Measurements from ENCODE around the gene CA4.
"Not testable (repeated sequence)": the region's sequence is repeated elsewhere in the genome, so short reads cannot be mapped to it uniquely, and the experiment has no call there.

Gene CA4

GRCh38 chr17:60156746-60157145 lies 7.0 kb downstream of the CA4 start:
- no peak for DNase-seq

- no peak for DNase-seq
These were observed 7.8 kb downstream of the CA4 start for GRCh38 chr17:60157487-60158040.

- DNase-seq: no peak
These were observed 9.1 kb downstream of the CA4 start for GRCh38 chr17:60158751-60159478.

- no peak for DNase-seq
These were observed 9.7 kb downstream of the CA4 start for GRCh38 chr17:60159479-60159866.

GRCh38 chr17:60160829-60161501 lies 11.2 kb downstream of the CA4 start:
- DNase-seq: peak in 1 of 2 donors; percentile 39

- DNase-seq: no peak
These were observed 12.0 kb downstream of the CA4 start for GRCh38 chr17:60161598-60162330.

- DNase-seq: no peak
These were observed 13.5 kb downstream of the CA4 start for GRCh38 chr17:60163108-60163784.

GRCh38 chr17:60164164-60164563 lies 14.4 kb downstream of the CA4 start:
- no peak for DNase-seq

GRCh38 chr17:60164697-60165096 lies 14.9 kb downstream of the CA4 start:
- DNase-seq: no peak

- DNase-seq: no peak
These were observed 15.4 kb downstream of the CA4 start for GRCh38 chr17:60165223-60165622.

- no peak for DNase-seq
These were observed 16.2 kb downstream of the CA4 start for GRCh38 chr17:60165971-60166370.

GRCh38 chr17:60167065-60167741 lies 17.4 kb downstream of the CA4 start:
- DNase-seq: no peak

- DNase-seq: no peak
These were observed 18.9 kb downstream of the CA4 start for GRCh38 chr17:60168654-60169053.

- peak; percentile 64 to 83 for DNase-seq
These were observed 20.4 kb downstream of the CA4 start for GRCh38 chr17:60169921-60170817.

GRCh38 chr17:60170835-60171752 lies 21.3 kb downstream of the CA4 start:
- DNase-seq: no peak

GRCh38 chr17:60171753-60172079 lies 21.9 kb downstream of the CA4 start:
- DNase-seq: no peak

- DNase-seq: no peak
These were observed 23.6 kb downstream of the CA4 start for GRCh38 chr17:60173304-60173819.

- no peak for DNase-seq
These were observed 24.3 kb downstream of the CA4 start for GRCh38 chr17:60174035-60174434.

GRCh38 chr17:60174767-60175166 lies 25.0 kb downstream of the CA4 start:
- not testable (repeated sequence) for DNase-seq

- DNase-seq: not testable (repeated sequence)
These were observed 27.0 kb downstream of the CA4 start for GRCh38 chr17:60176763-60177162.

All from inflammatory macrophage treated with lipopolysaccharide for 1 hour (primary cell).